CD4-positive, alpha-beta T cell (primary cell): Measurements from ENCODE around the gene THSD8. TPM values are rescaled to one million over a fixed set of nuclear protein-coding genes. Genes with fewer than 3 reads are reported as not detected.

Experiments
- ATAC-seq: fragments of 200-7000 bp; cut with Tn5 transposase; one replicate; pipeline ENCODE4 v1.10.0; 2022; ENCODE audit warnings: mild to moderate bottlenecking; ENCODE audit not compliant: poor library complexity
- CTCF ChIA-PET: fragments of 350-600 bp; sonication (Branson Sonifier 250); formaldehyde crosslinking; loops from one replicate; lab custom pipeline; 2021; ENCODE audit warnings: antibody characterized with exemption, inconsistent platforms; lab: Charles Lee
- POLR2A ChIA-PET: fragments of 350-600 bp; sonication (Branson Sonifier 250); formaldehyde crosslinking; loops from one replicate; lab custom pipeline; 2021; ENCODE audit warnings: antibody characterized with exemption, inconsistent platforms; lab: Charles Lee
- DNase-seq, 14 experiments: peaks; one replicate each; pipeline ENCODE4 v3.0.0-alpha.2; 2013 to 2020; ENCODE audit warnings: mixed read lengths in 2 of 14
- H3K27ac ChIP-seq, 2 donors: one replicate each; pipeline versions ENCODE4 v1.5.1 to v1.7.0; 2013; ENCODE audit warnings: low read length in 2 of 2, low read depth in 1 of 2, mild to moderate bottlenecking in 1 of 2
- H3K27me3 ChIP-seq, 2 experiments: 1 replicate in 1 of 2; 2 replicates in 1 of 2; pipeline versions ENCODE4 v1.6.1 to v1.7.0; 2013; ENCODE audit warnings: low read length in 2 of 2, control low read depth in 1 of 2, mild to moderate bottlenecking in 1 of 2, moderate library complexity in 1 of 2; ENCODE audit not compliant: insufficient read depth in 2 of 2, control insufficient read depth in 1 of 2
- H3K36me3 ChIP-seq: one replicate; pipeline ENCODE4 v1.6.1; 2013; ENCODE audit warnings: low read length, control low read depth; ENCODE audit not compliant: insufficient read depth
- H3K4me1 ChIP-seq: one replicate; pipeline ENCODE4 v1.6.1; 2013; ENCODE audit warnings: low read length, control low read depth; ENCODE audit not compliant: insufficient read depth
- H3K4me3 ChIP-seq: one replicate; pipeline ENCODE4 v1.5.1; 2013; ENCODE audit warnings: mild to moderate bottlenecking, low read length, moderate library complexity
- H3K9me3 ChIP-seq, 2 experiments: 1 replicate in 1 of 2; 2 replicates in 1 of 2; pipeline versions ENCODE4 v1.6.1 to v1.7.0; 2013; ENCODE audit warnings: low read length in 2 of 2, mild to moderate bottlenecking in 2 of 2, control low read depth in 1 of 2, moderate library complexity in 1 of 2; ENCODE audit not compliant: control insufficient read depth in 1 of 2, insufficient read depth in 1 of 2
- H3K27ac Mint-ChIP-seq: one replicate; pipeline ENCODE4 v1.8.0; 2020; ENCODE audit warnings: mixed read lengths
- H3K27me3 Mint-ChIP-seq: one replicate; pipeline ENCODE4 v1.8.0; 2021; ENCODE audit warnings: mixed read lengths
- H3K36me3 Mint-ChIP-seq: one replicate; pipeline ENCODE4 v1.8.0; 2021; ENCODE audit warnings: low read depth, mixed read lengths
- H3K4me1 Mint-ChIP-seq: one replicate; pipeline ENCODE4 v1.8.0; 2021; ENCODE audit warnings: low read depth, mixed read lengths
- H3K4me3 Mint-ChIP-seq: one replicate; pipeline ENCODE4 v1.8.0; 2020; ENCODE audit warnings: mild to moderate bottlenecking, mixed read lengths
- H3K9me3 Mint-ChIP-seq: one replicate; pipeline ENCODE4 v1.8.0; 2020; ENCODE audit warnings: mixed read lengths
- CTCF ChIP-seq: fragments of 200-600 bp; IDR thresholded peaks from one replicate; pipeline ENCODE4 v1.8.0; 2022; ENCODE audit warnings: antibody characterized with exemption, mild to moderate bottlenecking
- intact Hi-C, 2 experiments: fragments of 100-400 bp; cut with DNase I in 1 of 2; cut with micrococcal nuclease in 1 of 2; formaldehyde crosslinking; loops; one replicate each; pipeline versions ENCODE4 v1.15.1 to v1.9.0; 2023 to 2025; cut with DNase I, micrococcal nuclease
- total RNA-seq, 174 experiments: library from RNA in 2 of 174; stranded (reverse) in 2 of 174; gene quantifications; one replicate each; pipeline ENCODE4 v1.2.3 and lab custom pipeline; 2021 to 2026

THSD8 gene
- total RNA-seq, 2 experiments from 2014 or later, result 1.3 TPM; not detected in 1

DNA sequence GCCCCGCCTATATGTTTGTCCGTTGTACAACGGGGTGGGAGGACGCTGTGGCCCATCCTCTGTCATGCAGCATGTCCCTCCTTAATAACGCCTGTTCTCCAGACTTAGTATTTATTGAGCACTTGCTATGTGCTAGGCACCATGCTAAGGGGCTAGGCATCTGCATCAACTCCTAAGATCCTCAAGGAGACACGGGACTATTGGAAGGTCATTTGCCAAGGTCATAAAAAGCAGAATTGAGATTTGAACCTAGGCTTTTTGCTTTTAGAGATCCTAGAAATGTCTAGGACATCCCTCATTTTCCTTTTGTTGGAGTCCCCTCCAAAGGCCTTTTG is 34.6 kb downstream of the THSD8 start:
- peaks cover 88% of the 10 kb centered on the region for H3K27me3 Mint-ChIP-seq

DNA sequence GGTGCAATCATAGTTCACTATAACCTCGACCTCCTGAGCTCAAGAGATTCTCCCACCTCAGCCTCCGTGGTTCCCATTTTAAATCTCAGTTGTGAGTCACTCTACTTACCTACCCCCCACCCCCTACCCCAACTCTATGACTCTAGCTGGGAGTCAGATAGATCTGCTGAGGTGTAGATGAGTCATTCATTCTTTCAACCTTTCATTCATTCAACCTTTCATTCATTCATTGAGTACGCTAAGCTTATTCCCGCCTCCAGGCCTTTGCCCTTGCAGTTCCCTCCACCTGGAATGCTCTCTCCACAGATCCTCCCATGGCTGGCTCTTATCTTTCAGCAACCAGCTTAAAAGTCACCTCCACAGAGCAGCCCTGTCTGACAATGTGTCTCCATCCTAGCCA is 35.4 kb downstream of the THSD8 start:
- intact Hi-C loops, result loop anchor here in 1 of 2 experiments (2.0 kb wide), 1 partner anchor 30 kb away; the partner anchor contains the start of gene RNASEH2A
- peaks cover 88% of the 10 kb centered on the region for H3K27me3 Mint-ChIP-seq
- ChIA-PET POLR2A (interaction anchor here (1.8 kb wide), 1 partner anchor 45 kb away, joined by 5 read pairs; no protein-coding TSS in a partner anchor), CTCF (interaction anchor here (0.7 to 1.3 kb wide), 6 partner anchors 11 to 77 kb away, joined by 3 to 5 read pairs (median 4); partner anchors contain the start of genes GCDH, PRDX2 and THSD8)
- no peak overlapping the region for H3K27ac Mint-ChIP-seq
- Histone ChIP-seq H3K36me3 (no peaks in the 10 kb centered on the region), H3K27me3 (peaks cover 86 to 91% of the 10 kb centered on the region in 2 experiments), H3K4me1 (peaks cover 56% of the 10 kb centered on the region), H3K27ac (no peak overlapping the region), H3K9me3 (peaks cover 0 to 49% of the 10 kb centered on the region in 2 experiments), H3K4me3 (no peak overlapping the region)
- H3K9me3 Mint-ChIP-seq, result no peaks in the 10 kb centered on the region
- H3K4me3 Mint-ChIP-seq, result no peak overlapping the region
- H3K36me3 Mint-ChIP-seq, result no peaks in the 10 kb centered on the region
- no peak for TF ChIP-seq CTCF
- H3K4me1 Mint-ChIP-seq, result peaks cover 51% of the 10 kb centered on the region
- DNase-seq (no peak), ATAC-seq (no peak)

More for the DNA sequence above, 34.6 kb downstream of the THSD8 start:
- Histone ChIP-seq H3K9me3 (peaks cover 0 to 50% of the 10 kb centered on the region in 2 experiments), H3K27me3 (peaks cover 86 to 92% of the 10 kb centered on the region in 2 experiments), H3K4me3 (no peak overlapping the region), H3K27ac (no peak overlapping the region), H3K4me1 (peaks cover 57% of the 10 kb centered on the region), H3K36me3 (no peaks in the 10 kb centered on the region)
- TF ChIP-seq CTCF, result no peak
- ATAC-seq (no peak), DNase-seq (no peak)
- no peak overlapping the region for H3K27ac Mint-ChIP-seq
- no peaks in the 10 kb centered on the region for H3K9me3 Mint-ChIP-seq
- no peaks in the 10 kb centered on the region for H3K36me3 Mint-ChIP-seq
- no peak overlapping the region for H3K4me3 Mint-ChIP-seq
- intact Hi-C loops, result loop anchor here in 1 of 2 experiments (2.0 kb wide), 1 partner anchor 30 kb away; the partner anchor contains the start of gene RNASEH2A
- ChIA-PET CTCF (interaction anchor here (1.3 kb wide), 1 partner anchor 76 kb away, joined by 4 read pairs; no protein-coding TSS in a partner anchor), POLR2A (interaction anchor here (1.8 kb wide), 1 partner anchor 44 kb away, joined by 5 read pairs; no protein-coding TSS in a partner anchor)
- H3K4me1 Mint-ChIP-seq, result peaks cover 55% of the 10 kb centered on the region

- peaks cover 0 to 41% of the 10 kb centered on the region in 2 experiments for H3K9me3 ChIP-seq
- POLR2A ChIA-PET, result no interaction called here
- CTCF ChIA-PET, result interaction anchor here (0.6 kb wide), 1 partner anchor 77 kb away, joined by 3 read pairs; no protein-coding TSS in a partner anchor
- DNase-seq, result peak in 10 of 14 experiments; percentile 16 to 84 (median 45)
- H3K36me3 Mint-ChIP-seq, result no peaks in the 10 kb centered on the region
- no peak within 1 kb of the TSS for H3K27ac Mint-ChIP-seq
- H3K27ac ChIP-seq, result no peak within 1 kb of the TSS
- H3K4me3 Mint-ChIP-seq, result peak within 1 kb of the TSS; percentile 47
- ATAC-seq, result peak; percentile 63
- H3K4me3 ChIP-seq, result no peak within 1 kb of the TSS
- intact Hi-C loops, result no loop called here
- H3K4me1 ChIP-seq, result peaks cover 45% of the 10 kb centered on the region
- peaks cover 84% of the 10 kb centered on the region for H3K27me3 Mint-ChIP-seq
- H3K27me3 ChIP-seq, result peaks cover 85 to 91% of the 10 kb centered on the region in 2 experiments
- H3K4me1 Mint-ChIP-seq, result peaks cover 42% of the 10 kb centered on the region
- no peak for TF ChIP-seq CTCF
- H3K36me3 ChIP-seq, result no peaks in the 10 kb centered on the region
- H3K9me3 Mint-ChIP-seq, result no peaks in the 10 kb centered on the region
Measured at GRCh38 chr19:12838182-12838885, 36.5 kb downstream of the THSD8 start, which contains the start of gene MAST1. Gene MAST1 (plus strand): TSS chr19:12838515. CDS start chr19:12838573, 58 bp downstream.
